RWPE2 (cell line): Measurements from ENCODE around the gene SLC20A1.

Experiments
- ATAC-seq: fragments of 200-7000 bp; cut with Tn5 transposase; 3 replicates; pipeline ENCODE4 v1.9.1; 2021; ENCODE audit warnings: low read depth
- DNase-seq: peaks from one replicate; pipeline ENCODE4 v3.0.0-alpha.2; 2020; ENCODE audit warnings: low spot score
- H3K27ac ChIP-seq: fragments of 450-650 bp; 2 replicates; pipeline ENCODE4 v1.5.1; 2017; ENCODE audit warnings: mild to moderate bottlenecking; ENCODE audit not compliant: poor library complexity, severe bottlenecking
- H3K27me3 ChIP-seq: fragments of 250-450 bp; sonication (Bioruptor Pico); 2 replicates; pipeline ENCODE4 v1.5.1; 2021; ENCODE audit warnings: mild to moderate bottlenecking, moderate library complexity; ENCODE audit not compliant: insufficient read depth, poor library complexity, severe bottlenecking
- H3K36me3 ChIP-seq: fragments of 250-450 bp; sonication (Bioruptor Pico); 2 replicates; pipeline ENCODE4 v1.5.1; 2020; ENCODE audit warnings: low read depth, mild to moderate bottlenecking, moderate library complexity
- H3K4me1 ChIP-seq: fragments of 250-450 bp; sonication (Bioruptor Pico); 2 replicates; pipeline ENCODE4 v1.5.1; 2021; ENCODE audit warnings: mild to moderate bottlenecking, moderate library complexity; ENCODE audit not compliant: insufficient read depth, poor library complexity, severe bottlenecking
- H3K4me3 ChIP-seq: fragments of 250-450 bp; sonication (Bioruptor Pico); 2 replicates; pipeline ENCODE4 v1.5.1; 2021; ENCODE audit warnings: mild to moderate bottlenecking, moderate library complexity; ENCODE audit not compliant: severe bottlenecking
- H3K9me3 ChIP-seq: fragments of 250-450 bp; sonication (Bioruptor Pico); 2 replicates; pipeline ENCODE4 v1.5.1; 2021; ENCODE audit warnings: mild to moderate bottlenecking, moderate library complexity; ENCODE audit not compliant: severe bottlenecking
- CTCF ChIP-seq: fragments of 450-650 bp; IDR thresholded peaks from one replicate; pipeline ENCODE4 v1.5.1; 2017; ENCODE audit warnings: mild to moderate bottlenecking, moderate library complexity; ENCODE audit not compliant: poor library complexity, severe bottlenecking

SLC20A1 gene

GRCh38 chr2:112618383-112618782 is 27.4 kb upstream of the SLC20A1 start:
- DNase-seq: no peak
- no peak for ATAC-seq
- H3K27ac ChIP-seq: no peak overlapping the region
- no peaks in the 10 kb centered on the region for H3K36me3 ChIP-seq
- TF ChIP-seq CTCF: no peak
- H3K4me1 ChIP-seq: peaks cover 15% of the 10 kb centered on the region
- no peaks in the 10 kb centered on the region for H3K27me3 ChIP-seq
- no peak overlapping the region for H3K4me3 ChIP-seq
- no peaks in the 10 kb centered on the region for H3K9me3 ChIP-seq

- H3K27ac ChIP-seq: peak overlapping the region; percentile 99
- H3K4me1 ChIP-seq: peaks cover 50% of the 10 kb centered on the region
- no peaks in the 10 kb centered on the region for H3K9me3 ChIP-seq
- no peak for ATAC-seq
- H3K4me3 ChIP-seq: no peak overlapping the region
- DNase-seq: no peak
- H3K36me3 ChIP-seq: no peaks in the 10 kb centered on the region
- no peak for TF ChIP-seq CTCF
- no peaks in the 10 kb centered on the region for H3K27me3 ChIP-seq
These were observed 23.8 kb upstream of the SLC20A1 start for GRCh38 chr2:112621790-112622527.

GRCh38 chr2:112622528-112622849 is 23.2 kb upstream of the SLC20A1 start:
- Histone ChIP-seq H3K36me3 (no peaks in the 10 kb centered on the region), H3K4me1 (peaks cover 54% of the 10 kb centered on the region), H3K27me3 (no peaks in the 10 kb centered on the region), H3K9me3 (no peaks in the 10 kb centered on the region), H3K4me3 (no peak overlapping the region), H3K27ac (peak overlapping the region; percentile 99)
- peak; percentile 32 for ATAC-seq
- TF ChIP-seq CTCF: no peak
- DNase-seq: no peak

- Histone ChIP-seq H3K27ac (peak overlapping the region; percentile 99), H3K27me3 (no peaks in the 10 kb centered on the region), H3K4me3 (no peak overlapping the region), H3K36me3 (no peaks in the 10 kb centered on the region), H3K4me1 (peaks cover 60% of the 10 kb centered on the region), H3K9me3 (no peaks in the 10 kb centered on the region)
- DNase-seq: peak; percentile 94
- peak; percentile 69 for ATAC-seq
- no peak for TF ChIP-seq CTCF
These were observed 21.6 kb upstream of the SLC20A1 start for GRCh38 chr2:112623913-112624777.
